ENCODE data around the gene NUMB.

NUMB gene

DNA sequence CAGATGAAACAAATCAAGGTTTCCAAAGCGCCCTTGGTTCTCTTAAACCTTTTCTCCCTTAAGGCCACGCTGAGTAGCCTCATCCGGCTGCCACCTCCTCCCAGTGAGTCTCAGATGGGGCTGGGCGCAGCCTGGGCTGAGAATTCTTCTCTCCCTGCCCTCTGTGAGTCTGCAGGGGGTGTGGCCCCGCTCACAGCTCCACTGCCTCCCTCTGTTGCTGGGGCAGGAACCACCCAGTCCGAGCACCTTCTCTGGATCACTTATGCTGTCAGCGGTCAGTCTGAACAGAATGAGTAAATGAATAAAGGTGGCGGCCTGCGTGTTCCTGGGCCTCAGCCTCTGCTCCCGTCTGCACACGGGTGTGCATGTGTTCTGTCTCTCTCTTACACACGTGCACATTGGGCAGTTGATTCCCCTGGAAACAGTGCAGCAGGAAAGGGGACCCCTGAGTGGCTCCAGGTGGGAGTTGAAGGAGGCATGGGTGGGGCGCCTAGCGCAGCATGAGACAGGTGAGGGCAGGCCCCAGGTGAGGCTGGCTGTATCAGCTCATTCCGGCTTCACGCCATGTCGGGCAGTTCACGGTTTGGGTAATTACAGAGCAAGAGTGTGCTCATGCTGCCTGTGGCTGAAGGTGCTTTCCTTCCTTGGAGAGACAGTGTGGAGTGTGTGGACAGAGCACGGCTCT is 216.7 kb downstream of the NUMB start:
- DNase-seq, result no peak

DNA sequence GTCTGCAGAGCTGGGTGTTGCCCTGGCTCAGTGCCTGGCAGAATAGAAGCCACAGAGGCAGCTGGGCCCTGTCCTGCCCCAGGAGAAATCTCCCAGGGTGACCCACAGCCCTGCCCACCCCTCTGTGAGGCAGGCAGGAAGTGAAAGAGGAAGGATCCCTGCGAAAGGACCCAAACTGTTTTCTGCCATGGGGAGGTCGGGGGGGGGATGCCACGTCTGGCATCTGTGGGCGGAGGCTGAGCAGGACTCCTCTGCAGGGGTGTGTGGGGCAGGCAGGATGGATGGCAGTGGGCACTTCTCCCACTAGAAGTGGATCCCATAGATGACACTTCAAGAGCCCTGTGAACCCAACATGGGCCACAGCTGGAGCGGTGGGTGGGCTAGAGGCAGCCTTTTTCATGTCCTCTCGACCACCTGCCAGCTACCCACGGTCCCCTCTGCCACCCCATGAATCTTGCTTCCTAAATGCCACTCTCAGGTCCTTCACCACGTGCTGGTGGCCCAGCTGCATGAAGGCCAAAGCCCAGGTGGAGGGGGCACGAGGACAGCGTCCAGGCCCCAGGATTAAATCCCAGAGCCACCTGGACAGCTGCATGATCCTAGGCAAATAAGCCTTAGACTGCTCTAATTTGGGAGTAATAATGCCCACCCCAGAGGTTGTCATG is 217.4 kb downstream of the NUMB start:
- no peak for DNase-seq

DNA sequence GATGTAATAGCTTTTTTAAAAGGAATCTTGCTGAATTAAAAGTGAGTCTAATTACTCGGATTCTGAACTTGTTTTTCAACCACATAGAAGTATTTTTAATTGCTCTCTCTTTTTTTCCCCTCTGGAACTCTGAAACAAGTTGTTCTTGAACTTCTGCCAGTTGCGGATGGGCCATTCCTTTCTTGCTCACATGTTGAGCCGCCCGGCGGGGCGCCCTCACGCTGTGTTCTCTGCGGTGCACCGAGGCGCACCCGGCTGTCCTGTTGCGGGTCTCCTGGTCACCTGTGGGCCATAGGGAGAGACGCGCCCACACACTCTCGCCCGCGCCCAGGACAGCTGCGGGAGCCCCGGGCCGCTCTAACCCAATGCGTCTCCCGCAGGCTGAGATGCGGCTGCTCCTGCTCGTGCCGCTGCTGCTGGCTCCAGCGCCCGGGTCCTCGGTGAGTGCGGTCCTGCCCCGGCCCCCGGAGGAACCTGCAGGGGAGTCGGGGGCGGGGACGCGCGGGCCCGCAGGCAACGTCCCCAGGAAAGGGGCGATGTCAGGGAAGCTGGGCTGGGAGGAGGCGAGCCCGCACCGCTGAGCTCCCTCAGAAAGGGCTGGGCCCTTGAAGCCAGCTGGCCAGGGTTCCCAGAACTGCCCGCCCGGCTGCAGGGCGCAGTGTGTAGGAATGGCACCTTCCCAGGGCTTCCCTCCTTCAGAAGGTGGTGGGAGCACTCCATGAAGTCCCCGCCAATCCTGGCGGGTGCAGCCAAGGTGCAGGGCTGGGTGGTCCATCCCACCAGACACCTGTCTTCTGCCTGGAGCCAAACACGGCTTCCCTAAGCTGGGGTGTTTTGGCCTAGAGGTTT is 218.7 kb downstream of the NUMB start:
- no peak for DNase-seq

DNA sequence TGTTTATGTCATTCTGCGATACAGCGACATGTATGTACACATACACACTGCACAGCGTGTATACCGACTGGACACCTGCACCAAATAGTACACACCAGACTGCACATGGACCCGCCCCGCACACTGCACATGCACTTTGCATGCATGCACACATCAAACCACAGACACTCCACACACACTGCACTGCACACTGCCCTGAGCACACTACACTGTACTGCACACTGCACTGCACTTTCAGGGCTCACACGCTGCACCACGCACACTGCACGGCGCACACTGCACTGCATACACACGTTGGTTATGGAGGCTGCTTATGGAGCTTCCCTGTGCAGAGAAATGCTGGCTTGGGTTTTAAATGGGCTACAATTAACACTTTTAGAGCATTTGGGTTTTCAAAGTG is 219.4 kb downstream of the NUMB start:
- no peak for DNase-seq

DNA sequence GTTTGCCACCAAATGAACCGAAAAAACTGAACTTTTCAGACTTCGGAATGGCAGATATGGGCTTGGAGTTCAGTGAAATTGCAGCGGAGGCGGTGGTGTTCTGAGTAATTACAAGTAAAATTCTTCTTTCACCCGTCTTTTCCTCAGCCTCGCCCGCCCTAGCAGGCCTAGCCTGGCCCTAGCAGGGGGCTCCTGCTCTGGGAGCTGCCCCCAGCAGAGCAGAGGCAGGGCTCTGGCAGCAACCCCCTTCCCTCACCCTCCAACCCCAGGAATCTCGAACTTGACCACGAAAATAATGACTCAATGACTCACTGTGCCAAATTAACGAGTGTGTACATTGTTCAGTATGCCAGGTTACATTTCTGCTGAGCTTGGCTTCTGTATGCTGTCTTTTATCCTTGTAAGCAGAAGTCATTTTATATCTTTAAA is 219.9 kb downstream of the NUMB start:
- no peak for DNase-seq

DNA sequence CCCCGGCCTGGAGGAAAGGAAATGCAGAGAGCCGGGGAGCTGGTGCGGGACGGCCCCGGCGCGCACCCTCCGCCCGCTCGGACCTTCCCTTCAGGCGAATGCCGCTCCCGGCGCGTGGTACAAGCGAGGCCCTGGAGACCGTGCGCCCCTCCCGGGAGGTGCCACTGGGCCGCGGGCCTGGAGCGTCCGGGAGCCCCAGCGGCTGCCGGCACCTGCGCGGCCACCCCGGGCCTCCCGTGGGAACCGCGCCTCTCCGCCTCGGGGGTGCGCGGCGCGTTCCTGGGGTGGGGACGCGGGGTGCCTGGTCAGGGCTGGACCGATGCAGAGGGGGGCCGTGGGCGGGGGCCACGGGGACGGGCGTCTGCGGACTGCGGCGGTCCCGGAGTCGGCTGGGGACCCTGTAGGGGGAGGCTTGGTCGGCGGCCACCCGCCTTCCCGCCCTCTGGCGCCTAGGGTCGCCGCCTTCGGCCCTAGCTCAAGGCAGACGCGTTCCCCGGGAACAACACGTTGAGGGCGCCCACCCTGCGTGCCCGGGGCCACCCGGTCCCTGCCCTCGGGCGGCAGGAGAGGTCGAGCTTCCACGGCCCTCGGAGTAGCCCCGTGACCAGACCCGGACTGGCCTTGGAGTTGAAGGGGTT is 220.4 kb downstream of the NUMB start:
- no peak for DNase-seq

DNA sequence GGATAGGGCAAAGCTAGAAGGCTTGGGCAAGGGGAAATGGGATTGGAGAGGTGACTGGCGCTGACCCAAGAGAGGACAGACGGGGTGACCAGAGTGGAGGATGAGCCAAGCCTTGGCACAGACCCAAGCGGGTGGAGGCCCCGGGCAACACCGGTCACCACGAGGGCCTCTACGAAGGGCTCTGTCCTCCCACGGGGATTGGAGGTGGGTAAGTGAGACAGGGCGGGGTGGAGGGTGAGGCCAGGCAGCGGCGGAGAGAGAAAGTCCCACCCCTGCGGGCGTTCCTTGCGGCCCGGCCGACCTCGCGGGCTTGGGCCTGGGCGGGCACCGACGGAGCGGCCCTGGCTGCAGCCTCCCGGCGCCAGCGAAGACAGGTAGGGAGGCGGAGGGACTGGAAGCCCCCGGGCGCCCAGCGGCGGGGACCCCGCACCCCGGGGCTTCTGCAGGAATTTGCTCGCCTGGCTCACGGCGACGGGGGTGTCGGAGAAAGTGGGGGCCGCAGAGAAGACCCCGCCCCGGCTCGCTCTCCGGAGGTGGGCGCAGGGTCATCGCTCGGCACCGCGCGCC is 221.0 kb downstream of the NUMB start, which contains the start of gene PAPLN:
Gene PAPLN (plus strand): TSS at position 288 of the 567 bp plus-strand sequence. CDS start 2,273 bp downstream, outside the sequence.
- DNase-seq, result no peak

DNA sequence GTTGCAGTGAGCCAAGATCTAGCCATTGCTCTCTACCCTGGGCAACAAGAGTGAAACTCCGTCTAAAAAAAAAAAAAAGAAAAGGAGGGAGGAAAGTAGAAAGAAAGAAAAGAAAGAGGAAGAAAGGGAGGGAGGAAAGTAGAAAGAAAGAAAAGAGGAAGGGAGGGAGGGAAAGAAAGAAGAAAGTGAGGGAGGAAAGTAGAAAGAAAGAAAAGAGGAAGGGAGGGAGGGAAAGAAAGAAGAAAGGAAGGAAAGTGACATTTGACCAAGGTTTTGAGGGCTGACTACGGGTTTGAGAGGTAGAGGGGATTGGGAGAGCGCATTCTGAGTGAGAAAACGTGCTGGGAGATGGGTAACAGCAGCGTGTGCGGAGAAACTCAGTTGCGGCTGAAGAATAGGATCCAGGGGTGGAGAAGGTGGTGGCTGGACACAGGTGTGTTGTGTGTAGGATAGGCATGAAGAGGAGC is 221.6 kb downstream of the NUMB start:
- DNase-seq, result no peak

DNA sequence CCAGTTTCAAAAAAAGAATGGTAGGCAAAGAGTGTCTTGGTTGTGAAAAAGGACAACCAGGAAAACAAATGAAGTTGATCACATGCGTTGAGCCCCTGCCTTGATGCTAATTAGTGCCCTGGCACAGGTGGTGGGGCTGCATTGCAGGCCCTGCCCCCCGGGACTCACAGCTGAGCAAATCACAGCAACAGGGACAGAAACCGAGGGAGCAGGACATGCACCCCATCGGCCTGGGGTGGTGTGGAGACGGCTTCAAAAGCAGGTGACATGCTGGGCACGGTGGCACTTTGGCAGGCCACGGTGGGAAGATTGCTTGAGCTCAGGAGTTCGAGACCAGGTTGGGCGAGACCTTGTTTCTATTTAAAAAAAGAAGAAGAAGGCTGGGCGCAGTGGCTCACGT is 222.2 kb downstream of the NUMB start:
- no peak for DNase-seq

DNA sequence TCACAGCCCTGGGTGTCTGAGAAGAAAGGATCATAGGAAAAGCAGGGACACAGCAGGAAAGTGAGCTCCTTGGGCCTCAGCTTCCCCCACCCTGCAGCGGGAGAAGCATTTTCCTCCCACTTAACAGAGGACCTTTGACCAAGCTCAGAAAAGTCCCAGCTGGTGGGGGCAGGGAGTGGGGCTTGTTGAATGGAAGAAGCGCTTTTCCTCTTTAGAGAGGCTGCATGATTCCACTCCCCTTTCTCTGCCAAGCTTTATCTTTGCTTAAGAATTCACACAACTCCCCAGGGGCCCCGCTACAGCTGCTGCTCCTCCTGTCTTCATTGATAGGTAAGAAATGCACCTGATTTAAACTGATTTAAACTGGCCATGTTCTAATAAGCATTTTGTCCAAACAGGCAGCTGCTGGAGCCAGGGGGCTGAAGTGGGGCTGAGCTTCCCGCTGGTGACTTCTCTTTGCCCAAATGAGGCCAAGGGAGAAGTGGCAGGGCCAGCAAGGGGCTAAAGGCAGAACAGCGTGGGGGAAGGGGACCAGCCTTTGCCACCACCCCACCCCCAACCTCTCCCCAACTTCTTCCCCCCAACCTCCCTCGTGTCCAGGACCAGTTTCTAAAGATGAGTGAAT is 222.7 kb downstream of the NUMB start:
- DNase-seq, result peak; percentile 89

DNA sequence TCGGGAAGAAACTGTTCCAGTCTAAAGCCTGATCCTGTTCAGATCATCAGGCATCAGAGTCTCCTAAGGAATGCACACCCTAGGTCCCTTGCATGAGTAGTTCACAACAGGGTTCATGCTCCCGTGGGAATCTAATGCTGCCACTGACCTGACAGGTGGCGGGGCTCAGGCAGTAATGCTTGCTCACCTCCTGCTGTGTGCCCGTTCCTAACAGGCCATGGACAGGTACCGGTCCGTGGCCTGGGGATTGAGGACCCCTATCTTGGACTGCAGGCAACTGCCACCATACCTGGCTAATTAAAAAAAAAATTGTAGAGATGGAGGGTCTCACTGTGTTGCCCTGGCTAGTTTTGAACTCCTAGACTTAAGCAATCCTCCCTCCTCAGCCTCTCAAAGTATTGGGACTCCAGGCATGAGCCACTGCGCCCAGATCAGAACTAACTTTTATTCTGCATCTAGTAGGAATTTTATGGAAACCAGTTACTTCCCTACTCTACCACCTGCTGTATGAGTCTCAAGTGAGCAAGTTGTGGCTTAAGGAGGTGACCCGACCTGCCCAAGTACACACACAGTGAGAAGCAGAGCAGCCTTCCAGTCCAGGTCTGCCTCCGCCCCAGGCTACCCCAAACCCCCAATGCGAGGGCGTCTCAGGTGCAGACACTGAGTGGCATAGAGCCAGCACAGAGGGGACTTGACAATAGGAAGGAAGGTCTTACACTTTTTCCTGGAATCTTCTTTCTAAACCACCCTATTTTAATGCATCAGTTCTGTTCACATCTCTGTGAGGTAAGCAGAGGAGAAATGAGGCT is 223.6 kb downstream of the NUMB start:
- no peak for DNase-seq

DNA sequence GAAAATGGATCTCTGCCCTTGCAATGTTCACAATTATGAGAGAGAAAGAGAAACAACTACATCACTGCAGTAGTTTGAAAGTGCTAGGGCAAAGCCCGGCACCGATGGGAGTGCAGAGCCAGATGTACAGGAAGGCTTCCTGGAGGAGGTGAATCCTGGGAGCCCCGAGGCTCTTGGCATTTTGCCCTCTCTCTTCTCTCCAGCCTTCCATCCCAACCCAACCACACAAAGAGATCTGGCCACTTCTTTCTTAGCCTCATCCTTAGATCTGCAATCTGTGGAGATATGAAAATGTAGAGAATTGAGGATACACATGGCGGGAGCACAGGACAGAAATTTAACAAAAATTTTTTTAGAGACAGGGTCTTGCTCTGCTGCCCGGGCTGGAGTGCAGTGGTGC is 224.3 kb downstream of the NUMB start:
- DNase-seq, result no peak

DNA sequence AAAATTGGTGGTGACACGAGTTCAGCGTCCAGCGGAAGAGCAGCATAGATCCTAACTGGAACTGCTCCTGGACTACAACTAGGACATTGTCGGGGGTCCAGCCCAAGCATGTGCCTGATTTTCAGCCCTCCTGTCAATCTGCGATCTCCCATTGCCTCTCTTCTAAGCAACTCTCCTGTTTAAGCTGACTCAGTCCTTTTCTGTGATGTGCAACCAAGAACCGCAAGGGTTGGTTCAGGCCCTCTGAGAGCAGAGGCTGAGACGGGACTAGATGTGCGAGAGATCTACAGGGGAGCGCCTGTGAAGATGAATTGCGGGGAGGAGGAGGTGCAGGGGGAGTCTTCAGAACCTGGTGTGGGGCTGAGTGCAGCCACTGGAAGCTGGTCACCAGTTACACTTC is 224.8 kb downstream of the NUMB start:
- no peak for DNase-seq

DNA sequence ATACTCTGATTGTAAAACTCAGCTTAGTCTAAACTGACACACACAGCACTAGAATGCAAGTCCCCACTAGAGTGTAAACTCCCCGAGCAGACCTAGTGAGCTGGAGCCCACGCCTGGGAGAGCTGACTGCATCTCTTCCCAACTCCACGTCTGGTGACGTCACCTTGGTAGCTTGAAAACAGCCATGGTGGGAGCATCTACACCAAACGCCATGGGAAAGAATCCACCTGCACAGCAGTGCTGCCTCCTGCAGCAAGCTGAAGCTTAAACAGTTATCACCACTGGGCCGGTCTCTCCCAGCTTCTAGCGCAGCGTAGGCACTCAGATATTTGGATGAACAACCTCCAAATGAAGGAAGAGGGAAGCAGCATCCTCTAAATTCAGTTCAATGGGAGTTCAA is 225.4 kb downstream of the NUMB start:
- no peak for DNase-seq

DNA sequence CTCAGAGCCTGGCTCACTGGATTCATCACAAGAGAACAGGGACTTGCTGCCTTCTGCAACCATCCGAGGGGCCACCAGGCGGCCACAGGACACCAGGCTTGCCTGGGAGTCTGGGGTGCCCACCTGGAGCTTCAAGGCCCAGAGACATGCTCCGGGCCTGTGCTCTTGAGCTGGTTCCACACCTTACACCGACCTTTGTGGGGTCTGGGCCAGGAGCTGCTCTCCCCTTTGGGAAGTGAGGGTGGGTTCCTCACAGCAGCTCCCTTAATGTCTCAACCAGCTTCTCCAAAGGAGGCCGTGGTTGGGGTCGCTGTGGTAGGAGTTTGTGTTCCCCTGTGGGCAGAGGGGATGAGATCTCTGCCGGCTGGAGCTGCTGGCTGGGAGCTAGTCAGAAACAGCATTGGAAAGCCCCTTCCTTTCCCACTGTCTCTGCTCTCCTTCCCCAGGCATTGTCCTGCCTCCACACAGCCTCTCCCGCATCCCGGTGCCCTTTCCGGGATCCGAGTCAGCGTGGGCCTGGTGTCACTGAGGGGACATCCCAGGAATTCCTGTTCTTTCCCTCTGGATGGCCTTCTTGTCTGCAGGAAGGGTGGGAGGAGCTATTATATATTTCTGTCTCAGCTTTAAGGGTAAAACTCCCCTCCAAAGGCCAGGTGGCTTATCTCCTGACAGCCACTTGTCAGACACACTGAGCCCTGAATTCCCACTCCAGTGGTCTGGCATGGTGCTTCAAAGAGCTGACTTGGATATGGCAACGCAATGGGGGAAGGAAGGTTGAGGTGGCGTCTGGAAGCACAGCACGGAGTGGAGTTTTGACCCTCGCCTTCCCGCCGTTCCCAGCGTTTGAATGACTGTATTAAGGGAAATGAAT is 226.1 kb downstream of the NUMB start:
- DNase-seq, result no peak

DNA sequence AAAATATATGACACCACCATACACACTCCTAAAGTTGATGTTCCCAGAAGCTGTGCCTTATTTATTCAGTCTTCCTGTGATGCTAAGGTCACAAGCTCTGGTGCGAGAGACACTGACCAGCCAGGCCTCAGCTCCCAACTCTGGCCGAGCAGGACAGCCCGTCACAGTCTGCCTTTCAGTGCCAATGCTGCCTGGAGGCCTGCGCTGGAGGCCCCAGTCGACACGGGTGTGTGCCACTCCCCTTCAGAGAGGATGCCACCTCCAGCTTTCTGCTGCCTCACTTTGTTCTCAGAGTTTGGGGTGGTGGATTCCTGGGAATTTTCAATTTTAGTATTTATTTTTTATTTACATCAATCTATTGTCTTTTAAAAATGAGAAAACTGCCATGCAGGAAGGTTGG is 228.3 kb downstream of the NUMB start:
- DNase-seq, result no peak

DNA sequence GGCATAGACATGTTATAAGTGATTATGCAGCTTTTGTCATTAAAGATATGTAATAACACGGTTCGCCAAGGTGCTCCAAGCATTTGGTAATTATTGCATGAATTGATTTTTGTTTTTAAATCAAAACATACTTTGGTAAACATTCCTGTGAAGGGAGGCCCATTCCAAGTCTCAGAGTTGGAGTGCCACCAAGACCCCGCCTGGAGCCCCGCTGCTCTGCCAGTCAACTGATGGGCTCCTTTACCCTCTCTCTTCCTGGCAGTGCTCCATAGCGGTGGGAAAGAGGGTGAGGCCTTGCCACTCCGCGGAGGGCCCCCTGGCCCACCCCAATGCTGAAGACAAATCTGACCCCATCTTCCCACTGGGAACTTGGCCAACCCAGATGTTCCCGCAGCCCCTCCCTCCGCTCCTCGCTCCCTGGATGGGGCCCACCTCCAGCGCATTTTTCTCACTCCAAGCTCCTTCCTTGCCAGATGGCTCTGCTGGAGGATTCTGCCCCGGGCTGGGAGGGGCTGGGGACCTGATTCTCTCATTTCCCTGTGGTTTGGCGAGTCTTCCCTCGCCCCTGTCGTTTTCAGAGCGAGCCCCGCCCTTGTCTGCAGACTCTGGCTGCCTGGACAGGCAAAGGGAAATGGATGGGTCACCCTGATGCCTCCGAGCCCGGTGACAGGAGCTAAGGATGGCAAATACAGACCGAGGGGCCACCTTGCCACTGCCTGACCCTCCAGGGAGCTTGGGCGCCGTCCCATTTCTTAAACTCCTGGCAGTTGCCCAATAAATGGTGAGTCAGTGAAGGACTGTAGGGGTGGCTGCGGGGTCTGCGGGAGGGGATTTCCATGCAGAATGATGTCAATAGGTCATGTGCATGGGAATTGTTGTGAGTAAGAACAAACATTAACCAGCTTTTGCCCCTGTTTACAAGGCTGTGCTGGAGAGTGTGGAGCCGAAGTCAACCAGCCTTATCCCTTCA is 230.2 kb downstream of the NUMB start:
- peak; percentile 93 for DNase-seq

DNA sequence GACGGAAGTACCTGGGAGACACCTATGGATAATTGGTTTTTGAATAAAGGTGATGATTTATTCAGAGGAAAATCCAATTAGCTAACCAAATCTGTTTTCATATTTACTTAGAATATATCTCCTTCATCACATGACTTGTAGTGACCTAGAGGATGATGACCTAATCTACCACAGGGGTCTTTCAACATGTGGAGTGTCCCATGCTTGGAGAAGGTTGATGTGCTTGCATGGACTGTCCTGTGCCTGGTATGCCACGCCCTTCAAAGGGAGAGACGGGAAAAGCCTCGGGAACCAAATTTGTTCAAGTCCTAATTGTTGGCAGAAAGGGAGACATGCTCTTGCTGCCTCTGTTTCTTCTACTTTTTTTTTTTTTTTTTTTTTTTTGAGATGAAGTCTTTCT is 232.8 kb downstream of the NUMB start:
- DNase-seq, result no peak
